ENCODE data around the gene OR51L1.

Gene OR51L1

DNA sequence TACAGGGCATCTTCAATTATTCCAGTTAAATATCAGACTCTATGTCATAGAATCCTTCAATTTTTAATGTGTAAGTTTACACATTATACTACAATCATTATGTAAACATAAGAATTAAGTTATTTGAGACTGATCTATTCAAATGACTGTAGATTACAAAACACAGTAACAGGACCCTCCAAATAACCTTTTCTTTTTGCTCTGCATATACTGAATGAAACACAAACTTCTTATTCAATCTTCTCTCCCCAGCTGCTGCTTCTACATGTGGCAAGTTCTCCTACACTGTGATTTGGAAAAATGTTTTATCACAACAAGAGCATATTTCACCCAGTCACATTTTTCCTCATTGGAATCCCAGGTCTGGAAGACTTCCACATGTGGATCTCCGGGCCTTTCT, 51.6 kb downstream of the OR51L1 start, which contains the start of gene OR52J3:
Gene OR52J3 (plus strand): TSS at position 301 of the 400 bp plus-strand sequence. CDS start 0 bp downstream, at position 301.
- no peak within 1 kb of the TSS for H3K27ac ChIP-seq
- DNase-seq (ENCODE audit: low read depth, low spot score): no peak

DNA sequence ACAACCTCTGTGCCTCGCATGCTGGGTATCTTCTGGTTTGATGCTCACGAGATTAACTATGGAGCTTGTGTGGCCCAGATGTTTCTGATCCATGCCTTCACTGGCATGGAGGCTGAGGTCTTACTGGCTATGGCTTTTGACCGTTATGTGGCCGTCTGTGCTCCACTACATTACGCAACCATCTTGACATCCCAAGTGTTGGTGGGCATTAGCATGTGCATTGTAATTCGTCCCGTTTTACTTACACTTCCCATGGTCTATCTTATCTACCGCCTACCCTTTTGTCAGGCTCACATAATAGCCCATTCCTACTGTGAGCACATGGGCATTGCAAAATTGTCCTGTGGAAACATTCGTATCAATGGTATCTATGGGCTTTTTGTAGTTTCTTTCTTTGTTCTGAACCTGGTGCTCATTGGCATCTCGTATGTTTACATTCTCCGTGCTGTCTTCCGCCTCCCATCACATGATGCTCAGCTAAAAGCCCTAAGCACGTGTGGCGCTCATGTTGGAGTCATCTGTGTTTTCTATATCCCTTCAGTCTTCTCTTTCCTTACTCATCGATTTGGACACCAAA, 52.2 kb downstream of the OR51L1 start:
- no peak overlapping the region for H3K27ac ChIP-seq
- no peak for DNase-seq (ENCODE audit: low read depth, low spot score)
